Measurements from ENCODE around the gene RTN4R. TPM values are rescaled to one million over a fixed set of nuclear protein-coding genes. Genes with fewer than 3 reads are reported as not detected.

Gene RTN4R
- total RNA-seq, 2 donors from 2014 or later, result 12.8 to 17.7 TPM

- no peak for DNase-seq
- no peak for TF ChIP-seq CTCF (conservative IDR thresholded peaks at IDR 0.05)
- WGBS, 2 experiments (ENCODE audit: insufficient coverage in 1 of 2, insufficient read length in 1 of 2), result 88 to 90% methylated on average over 2 to 3 of the region's 3 CpGs
- no peaks in the 10 kb centered on the region for H3K4me1 Mint-ChIP-seq
- Histone ChIP-seq H3K4me3 (ENCODE audit: low read length) (no peak overlapping the region), H3K4me1 (ENCODE audit: control insufficient read depth, insufficient read depth, low read length) (no peaks in the 10 kb centered on the region), H3K36me3 (ENCODE audit: control insufficient read depth, insufficient read depth, low read length) (no peaks in the 10 kb centered on the region), H3K27ac (ENCODE audit: low read depth, low read length) (peak overlapping the region; percentile 6), H3K9me3 (ENCODE audit: control insufficient read depth, low read length) (peaks cover 8% of the 10 kb centered on the region), H3K9ac (ENCODE audit: extremely low read depth, low read length, poor library complexity, severe bottlenecking) (no peak overlapping the region), H3K27me3 (ENCODE audit: control insufficient read depth, insufficient read depth, low read length, poor library complexity, severe bottlenecking) (no peaks in the 10 kb centered on the region)
- peak overlapping the region; percentile 58 for H3K27ac Mint-ChIP-seq
- peaks cover 5% of the 10 kb centered on the region for H3K9me3 Mint-ChIP-seq
- H3K27me3 Mint-ChIP-seq (ENCODE audit: insufficient read depth), result no peaks in the 10 kb centered on the region
- no peak overlapping the region for H3K4me3 Mint-ChIP-seq
- H3K36me3 Mint-ChIP-seq (ENCODE audit: low read depth), result no peaks in the 10 kb centered on the region
Observed at GRCh38 chr22:20224256-20224626, 43.9 kb downstream of the RTN4R start.

- Histone ChIP-seq H3K4me1 (ENCODE audit: control insufficient read depth, insufficient read depth, low read length) (no peaks in the 10 kb centered on the region), H3K27me3 (ENCODE audit: control insufficient read depth, insufficient read depth, low read length, poor library complexity, severe bottlenecking) (no peaks in the 10 kb centered on the region), H3K9ac (ENCODE audit: extremely low read depth, low read length, poor library complexity, severe bottlenecking) (no peak overlapping the region), H3K4me3 (ENCODE audit: low read length) (no peak overlapping the region), H3K27ac (ENCODE audit: low read depth, low read length) (peak overlapping the region; percentile 6), H3K9me3 (ENCODE audit: control insufficient read depth, low read length) (peaks cover 9% of the 10 kb centered on the region), H3K36me3 (ENCODE audit: control insufficient read depth, insufficient read depth, low read length) (no peaks in the 10 kb centered on the region)
- no peaks in the 10 kb centered on the region for H3K4me1 Mint-ChIP-seq
- 81 to 92% methylated on average over 18 to 29 of the region's 29 CpGs for WGBS, 2 experiments (ENCODE audit: insufficient coverage in 1 of 2, insufficient read length in 1 of 2)
- H3K4me3 Mint-ChIP-seq, result no peak overlapping the region
- H3K9me3 Mint-ChIP-seq, result peaks cover 6% of the 10 kb centered on the region
- no peaks in the 10 kb centered on the region for H3K36me3 Mint-ChIP-seq (ENCODE audit: low read depth)
- H3K27ac Mint-ChIP-seq, result peak overlapping the region; percentile 76
- no peaks in the 10 kb centered on the region for H3K27me3 Mint-ChIP-seq (ENCODE audit: insufficient read depth)
- TF ChIP-seq CTCF (conservative IDR thresholded peaks at IDR 0.05), result no peak
- DNase-seq, result no peak
Observed at GRCh38 chr22:20223421-20224255, 44.5 kb downstream of the RTN4R start.

- Histone ChIP-seq H3K9ac (ENCODE audit: extremely low read depth, low read length, poor library complexity, severe bottlenecking) (no peak overlapping the region), H3K4me3 (ENCODE audit: low read length) (no peak overlapping the region), H3K4me1 (ENCODE audit: control insufficient read depth, insufficient read depth, low read length) (no peaks in the 10 kb centered on the region), H3K27ac (ENCODE audit: low read depth, low read length) (no peak overlapping the region), H3K36me3 (ENCODE audit: control insufficient read depth, insufficient read depth, low read length) (no peaks in the 10 kb centered on the region), H3K27me3 (ENCODE audit: control insufficient read depth, insufficient read depth, low read length, poor library complexity, severe bottlenecking) (no peaks in the 10 kb centered on the region), H3K9me3 (ENCODE audit: control insufficient read depth, low read length) (peaks cover 9% of the 10 kb centered on the region)
- no peak overlapping the region for H3K4me3 Mint-ChIP-seq
- H3K27ac Mint-ChIP-seq, result peak overlapping the region; percentile 76
- H3K36me3 Mint-ChIP-seq (ENCODE audit: low read depth), result no peaks in the 10 kb centered on the region
- H3K27me3 Mint-ChIP-seq (ENCODE audit: insufficient read depth), result no peaks in the 10 kb centered on the region
- WGBS, 2 experiments (ENCODE audit: insufficient coverage in 1 of 2, insufficient read length in 1 of 2), result 90 to 92% methylated on average over 2 to 7 of the region's 7 CpGs
- H3K9me3 Mint-ChIP-seq, result peaks cover 6% of the 10 kb centered on the region
- no peak for TF ChIP-seq CTCF (conservative IDR thresholded peaks at IDR 0.05)
- no peak for DNase-seq
- H3K4me1 Mint-ChIP-seq, result no peaks in the 10 kb centered on the region
Observed at GRCh38 chr22:20222764-20223420, 45.2 kb downstream of the RTN4R start.
